Calu3 (cell line): Measurements from ENCODE around the gene AIF1. TPM values are rescaled to one million over a fixed set of nuclear protein-coding genes. Genes with fewer than 3 reads are reported as not detected.

Experiments used
- BruUV-seq: library from RNA; stranded (reverse); fragments of 400-500 nt; replicated peaks from 2 replicates; lab custom pipeline; 2021; lab: Mats Ljungman, UMichigan
- CTCF ChIA-PET: fragments of 300-600 bp; sonication (Branson Sonifier 250); formaldehyde crosslinking; loops from one replicate; lab custom pipeline; 2022; ENCODE audit warnings: antibody characterized with exemption; lab: Charles Lee
- DNase-seq: peaks from one replicate; pipeline ENCODE4 v3.0.0; 2022
- H3K27ac Mint-ChIP-seq: one replicate; pipeline ENCODE4 v1.8.0; 2022; ENCODE audit warnings: mixed read lengths; ENCODE audit not compliant: unreplicated experiment
- H3K27me3 Mint-ChIP-seq: one replicate; pipeline ENCODE4 v1.8.0; 2022; ENCODE audit warnings: mixed read lengths; ENCODE audit not compliant: unreplicated experiment
- H3K36me3 Mint-ChIP-seq: one replicate; pipeline ENCODE4 v1.8.0; 2022; ENCODE audit warnings: mild to moderate bottlenecking, moderate library complexity, mixed read lengths; ENCODE audit not compliant: insufficient read depth, unreplicated experiment
- H3K4me1 Mint-ChIP-seq: one replicate; pipeline ENCODE4 v1.8.0; 2022; ENCODE audit warnings: mild to moderate bottlenecking, low read depth, mixed read lengths; ENCODE audit not compliant: unreplicated experiment
- H3K4me3 Mint-ChIP-seq: one replicate; pipeline ENCODE4 v1.8.0; 2022; ENCODE audit warnings: mild to moderate bottlenecking, low read depth, moderate library complexity, mixed read lengths; ENCODE audit not compliant: unreplicated experiment
- H3K9me3 Mint-ChIP-seq: one replicate; pipeline ENCODE4 v1.8.0; 2022; ENCODE audit warnings: low read depth, mixed read lengths; ENCODE audit not compliant: unreplicated experiment
- intact Hi-C: fragments of 100-400 bp; cut with micrococcal nuclease; formaldehyde crosslinking; loops from one replicate; pipeline ENCODE4 v1.10.0; 2022; ENCODE audit not compliant: unreplicated experiment
- total RNA-seq: library from RNA; stranded (reverse); gene quantifications from 2 replicates; pipeline ENCODE4 v1.2.3, GENCODE V29; 2022
- TF ChIP-seq, protein P1 (sequence below): fragments of 200-600 bp; IDR thresholded peaks from one replicate; pipeline ENCODE4 v1.8.0; 2022; ENCODE audit warnings: antibody characterized with exemption; ENCODE audit not compliant: unreplicated experiment

AIF1 gene
- total RNA-seq, 1 experiment from 2014 or later = not detected

DNA sequence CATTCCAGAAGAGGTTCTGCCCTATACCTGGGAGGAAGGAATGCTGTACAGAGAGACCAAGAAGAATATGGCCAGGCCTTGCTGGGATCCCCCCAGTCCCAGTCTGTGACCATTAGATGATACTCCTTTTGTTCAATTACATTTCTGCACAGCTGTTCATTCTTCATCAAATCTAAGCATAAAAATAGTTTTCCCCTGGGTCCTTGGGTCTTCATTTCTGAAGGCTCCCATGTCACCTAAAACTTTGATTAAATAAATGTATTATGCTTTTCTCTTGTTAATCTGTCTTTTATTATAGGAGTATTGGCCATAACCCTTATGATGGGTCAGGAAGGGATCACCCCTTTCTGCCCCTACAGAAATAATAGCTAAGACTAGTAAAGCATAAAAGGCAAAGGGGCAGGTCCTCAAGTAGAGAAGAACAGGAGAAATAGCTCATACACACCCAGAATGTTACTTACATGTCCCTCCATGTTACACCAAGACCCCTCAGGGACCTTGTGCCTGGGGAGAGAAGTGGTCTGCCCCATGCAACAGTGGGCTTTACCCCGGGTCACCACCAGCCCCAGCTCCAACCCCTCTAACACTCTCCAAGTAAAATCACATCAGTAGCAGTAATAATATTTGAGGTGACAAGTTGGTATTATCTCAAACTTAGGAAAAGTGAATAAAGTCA, 45.0 kb upstream of the AIF1 start:
- TF ChIP-seq, protein P1, sequence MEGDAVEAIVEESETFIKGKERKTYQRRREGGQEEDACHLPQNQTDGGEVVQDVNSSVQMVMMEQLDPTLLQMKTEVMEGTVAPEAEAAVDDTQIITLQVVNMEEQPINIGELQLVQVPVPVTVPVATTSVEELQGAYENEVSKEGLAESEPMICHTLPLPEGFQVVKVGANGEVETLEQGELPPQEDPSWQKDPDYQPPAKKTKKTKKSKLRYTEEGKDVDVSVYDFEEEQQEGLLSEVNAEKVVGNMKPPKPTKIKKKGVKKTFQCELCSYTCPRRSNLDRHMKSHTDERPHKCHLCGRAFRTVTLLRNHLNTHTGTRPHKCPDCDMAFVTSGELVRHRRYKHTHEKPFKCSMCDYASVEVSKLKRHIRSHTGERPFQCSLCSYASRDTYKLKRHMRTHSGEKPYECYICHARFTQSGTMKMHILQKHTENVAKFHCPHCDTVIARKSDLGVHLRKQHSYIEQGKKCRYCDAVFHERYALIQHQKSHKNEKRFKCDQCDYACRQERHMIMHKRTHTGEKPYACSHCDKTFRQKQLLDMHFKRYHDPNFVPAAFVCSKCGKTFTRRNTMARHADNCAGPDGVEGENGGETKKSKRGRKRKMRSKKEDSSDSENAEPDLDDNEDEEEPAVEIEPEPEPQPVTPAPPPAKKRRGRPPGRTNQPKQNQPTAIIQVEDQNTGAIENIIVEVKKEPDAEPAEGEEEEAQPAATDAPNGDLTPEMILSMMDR = no peak
- Mint-ChIP-seq H3K27me3 (peaks cover 66% of the 10 kb centered on the region), H3K36me3 (no peaks in the 10 kb centered on the region), H3K9me3 (no peaks in the 10 kb centered on the region), H3K27ac (no peak overlapping the region), H3K4me1 (no peaks in the 10 kb centered on the region), H3K4me3 (no peak overlapping the region)
- no TSS peak for BruUV-seq
- CTCF ChIA-PET = interaction anchor here (0.6 to 0.7 kb wide), 2 partner anchors 23 to 1149 kb away, joined by 3 to 4 read pairs; no protein-coding TSS in a partner anchor
- intact Hi-C loops = no loop called here
- DNase-seq = no peak

DNA sequence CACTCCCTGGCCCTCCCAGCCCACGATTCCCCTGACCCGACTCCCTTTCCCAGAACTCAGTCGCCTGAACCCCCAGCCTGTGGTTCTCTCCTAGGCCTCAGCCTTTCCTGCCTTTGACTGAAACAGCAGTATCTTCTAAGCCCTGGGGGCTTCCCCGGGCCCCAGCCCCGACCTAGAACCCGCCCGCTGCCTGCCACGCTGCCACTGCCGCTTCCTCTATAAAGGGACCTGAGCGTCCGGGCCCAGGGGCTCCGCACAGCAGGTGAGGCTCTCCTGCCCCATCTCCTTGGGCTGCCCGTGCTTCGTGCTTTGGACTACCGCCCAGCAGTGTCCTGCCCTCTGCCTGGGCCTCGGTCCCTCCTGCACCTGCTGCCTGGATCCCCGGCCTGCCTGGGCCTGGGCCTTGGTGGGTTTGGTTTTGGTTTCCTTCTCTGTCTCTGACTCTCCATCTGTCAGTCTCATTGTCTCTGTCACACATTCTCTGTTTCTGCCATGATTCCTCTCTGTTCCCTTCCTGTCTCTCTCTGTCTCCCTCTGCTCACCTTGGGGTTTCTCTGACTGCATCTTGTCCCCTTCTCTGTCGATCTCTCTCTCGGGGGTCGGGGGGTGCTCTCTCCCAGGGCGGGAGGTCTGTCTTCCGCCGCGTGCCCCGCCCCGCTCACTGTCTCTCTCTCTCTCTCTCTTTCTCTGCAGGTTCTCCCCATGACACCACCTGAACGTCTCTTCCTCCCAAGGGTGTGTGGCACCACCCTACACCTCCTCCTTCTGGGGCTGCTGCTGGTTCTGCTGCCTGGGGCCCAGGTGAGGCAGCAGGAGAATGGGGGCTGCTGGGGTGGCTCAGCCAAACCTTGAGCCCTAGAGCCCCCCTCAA, 42.8 kb upstream of the AIF1 start, which contains the start of gene LTA:
TSS of gene LTA (plus strand) at position 249 of the 871 bp plus-strand sequence. CDS start at position 703, 454 bp downstream.
- intact Hi-C loops = no loop called here
- Mint-ChIP-seq H3K27ac (no peak within 1 kb of the TSS), H3K36me3 (no peaks in the 10 kb centered on the region), H3K4me3 (no peak within 1 kb of the TSS), H3K4me1 (no peaks in the 10 kb centered on the region), H3K27me3 (peaks cover 79% of the 10 kb centered on the region), H3K9me3 (no peaks in the 10 kb centered on the region)
- no peak for DNase-seq
- CTCF ChIA-PET = interaction anchor here (2.3 kb wide), 1 partner anchor 11 kb away, joined by 8 read pairs; no protein-coding TSS in a partner anchor
- no TSS peak for BruUV-seq
- TF ChIP-seq, protein P1 = no peak

DNA sequence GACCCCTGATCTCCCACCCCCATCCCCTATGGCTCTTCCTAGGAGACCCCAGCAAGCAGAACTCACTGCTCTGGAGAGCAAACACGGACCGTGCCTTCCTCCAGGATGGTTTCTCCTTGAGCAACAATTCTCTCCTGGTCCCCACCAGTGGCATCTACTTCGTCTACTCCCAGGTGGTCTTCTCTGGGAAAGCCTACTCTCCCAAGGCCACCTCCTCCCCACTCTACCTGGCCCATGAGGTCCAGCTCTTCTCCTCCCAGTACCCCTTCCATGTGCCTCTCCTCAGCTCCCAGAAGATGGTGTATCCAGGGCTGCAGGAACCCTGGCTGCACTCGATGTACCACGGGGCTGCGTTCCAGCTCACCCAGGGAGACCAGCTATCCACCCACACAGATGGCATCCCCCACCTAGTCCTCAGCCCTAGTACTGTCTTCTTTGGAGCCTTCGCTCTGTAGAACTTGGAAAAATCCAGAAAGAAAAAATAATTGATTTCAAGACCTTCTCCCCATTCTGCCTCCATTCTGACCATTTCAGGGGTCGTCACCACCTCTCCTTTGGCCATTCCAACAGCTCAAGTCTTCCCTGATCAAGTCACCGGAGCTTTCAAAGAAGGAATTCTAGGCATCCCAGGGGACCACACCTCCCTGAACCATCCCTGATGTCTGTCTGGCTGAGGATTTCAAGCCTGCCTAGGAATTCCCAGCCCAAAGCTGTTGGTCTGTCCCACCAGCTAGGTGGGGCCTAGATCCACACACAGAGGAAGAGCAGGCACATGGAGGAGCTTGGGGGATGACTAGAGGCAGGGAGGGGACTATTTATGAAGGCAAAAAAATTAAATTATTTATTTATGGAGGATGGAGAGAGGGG, 41.6 kb upstream of the AIF1 start:
- no TSS peak for BruUV-seq
- Mint-ChIP-seq H3K4me1 (no peaks in the 10 kb centered on the region), H3K27ac (no peak overlapping the region), H3K36me3 (no peaks in the 10 kb centered on the region), H3K4me3 (no peak overlapping the region), H3K9me3 (no peaks in the 10 kb centered on the region), H3K27me3 (peaks cover 67% of the 10 kb centered on the region)
- DNase-seq = no peak
- TF ChIP-seq, protein P1 = no peak
- CTCF ChIA-PET = interaction anchor here (0.5 to 2.3 kb wide), 3 partner anchors 10 to 14 kb away, joined by 3 to 8 read pairs (median 3); no protein-coding TSS in a partner anchor
- intact Hi-C loops = no loop called here
